Endothelial cell of umbilical vein (primary cell): ENCODE data around the gene GPR162. TPM values are rescaled to one million over a fixed set of nuclear protein-coding genes. Genes with fewer than 3 reads are reported as not detected.
A peak's percentile ranks its signal among the peaks of the same experiment; 100 is the strongest.

ENCODE experiments used
- Bru-seq: library from RNA; stranded (reverse); fragments of 400-500 nt; gene quantifications from one replicate; lab custom pipeline; 2021; lab: Mats Ljungman, UMichigan
- BruChase-seq, 2 experiments: library from RNA; stranded (reverse); fragments of 400-500 nt; gene quantifications; one replicate each; lab custom pipeline; 2021; lab: Mats Ljungman, UMichigan
- BruUV-seq: library from RNA; stranded (reverse); fragments of 400-500 nt; replicated peaks from 2 replicates; lab custom pipeline; 2021; lab: Mats Ljungman, UMichigan
- CTCF ChIA-PET: fragments of 300-600, 350-600 bp; sonication (Branson Sonifier 250); formaldehyde crosslinking; loops from one replicate; lab custom pipeline; 2021; ENCODE audit warnings: antibody characterized with exemption, inconsistent platforms; lab: Charles Lee
- POLR2A ChIA-PET: fragments of 300-600, 350-600 bp; sonication (Branson Sonifier 250); formaldehyde crosslinking; loops from one replicate; lab custom pipeline; 2021; ENCODE audit warnings: antibody characterized with exemption, inconsistent platforms; lab: Charles Lee
- DNase-seq: peaks from one replicate; pipeline ENCODE4 v3.0.0-alpha.2; 2011; ENCODE audit warnings: low read depth, low spot score
- FAIRE-seq: peaks from 2 replicates; lab custom pipeline; 2011; peaks lifted over from hg19 to GRCh38; lab: Jason Lieb, UNC
- H2AFZ ChIP-seq: 2 replicates; pipeline ENCODE4 v1.6.0; 2012; ENCODE audit warnings: low read depth, low read length, control low read depth, inconsistent platforms
- H3K27ac ChIP-seq: 2 replicates; pipeline ENCODE4 v1.5.1; 2011; ENCODE audit warnings: low read depth, mild to moderate bottlenecking, control low read depth, low read length, moderate library complexity; ENCODE audit not compliant: insufficient read depth
- H3K27me3 ChIP-seq, 2 experiments: 2 replicates each; pipeline versions ENCODE4 v1.6.0 to v1.6.1; 2011; ENCODE audit warnings: low read length in 2 of 2, mixed read lengths in 1 of 2; ENCODE audit not compliant: control insufficient read depth in 2 of 2, insufficient read depth in 2 of 2
- H3K36me3 ChIP-seq, 2 experiments: 2 replicates in 1 of 2; 3 replicates in 1 of 2; pipeline ENCODE4 v1.5.1; 2011; ENCODE audit warnings: low read length in 2 of 2, mild to moderate bottlenecking in 1 of 2, moderate library complexity in 1 of 2; ENCODE audit not compliant: control insufficient read depth in 2 of 2, insufficient read depth in 2 of 2; ENCODE audit errors: extremely low read depth in 1 of 2
- H3K4me1 ChIP-seq: 3 replicates; pipeline ENCODE4 v1.5.1; 2011; ENCODE audit warnings: mild to moderate bottlenecking, low read length; ENCODE audit not compliant: control insufficient read depth, insufficient read depth; ENCODE audit errors: extremely low read depth
- H3K4me2 ChIP-seq: 2 replicates; pipeline ENCODE4 v1.6.1; 2011; ENCODE audit warnings: low read length, control low read depth, mixed read lengths; ENCODE audit not compliant: insufficient read depth
- H3K4me3 ChIP-seq, 3 experiments: fragments of 200-600 bp in 1 of 3; sonication (generic), shearing (Covaris generic) in 1 of 3; replicated peaks in 1 of 3; 2 replicates each; pipeline ENCODE4 v1.5.1; 2011 to 2016; ENCODE audit warnings: control low read depth in 3 of 3, low read length in 3 of 3, mild to moderate bottlenecking in 2 of 3, inconsistent platforms in 1 of 3, low read depth in 1 of 3, moderate library complexity in 1 of 3; ENCODE audit not compliant: insufficient read depth in 1 of 3
- H3K79me2 ChIP-seq: 2 replicates; pipeline ENCODE4 v1.6.0; 2012; ENCODE audit warnings: low read length, inconsistent platforms; ENCODE audit not compliant: control insufficient read depth, insufficient read depth
- H3K9ac ChIP-seq: replicated peaks from 2 replicates; pipeline ENCODE3; 2011; ENCODE audit warnings: low read length, control low read depth; ENCODE audit not compliant: insufficient read depth; ENCODE audit errors: extremely low read depth
- H3K9me1 ChIP-seq: replicated peaks from 3 replicates; pipeline ENCODE4 v1.6.0; 2011; ENCODE audit warnings: mild to moderate bottlenecking, low read length; ENCODE audit not compliant: control insufficient read depth, insufficient read depth; ENCODE audit errors: extremely low read depth
- H3K9me3 ChIP-seq: replicated peaks from 2 replicates; pipeline ENCODE4 v1.5.1; 2012; ENCODE audit warnings: low read length, inconsistent platforms; ENCODE audit not compliant: control insufficient read depth, insufficient read depth
- H4K20me1 ChIP-seq: replicated peaks from 2 replicates; pipeline ENCODE3; 2011; ENCODE audit warnings: mild to moderate bottlenecking, low read length; ENCODE audit not compliant: control insufficient read depth, insufficient read depth; ENCODE audit errors: extremely low read depth
- EZH2 ChIP-seq: IDR thresholded peaks from 2 replicates; pipeline ENCODE4 v1.6.1; 2012; ENCODE audit warnings: borderline replicate concordance, low read depth, mild to moderate bottlenecking, moderate library complexity, low read length, inconsistent platforms; ENCODE audit not compliant: severe bottlenecking
- FOS ChIP-seq: IDR thresholded peaks from 2 replicates; pipeline ENCODE4 v1.6.1; 2011; ENCODE audit warnings: mild to moderate bottlenecking, low read length, moderate library complexity, borderline replicate concordance; ENCODE audit not compliant: insufficient read depth
- GATA2 ChIP-seq: IDR thresholded peaks from 2 replicates; pipeline ENCODE4 v1.7.0; 2011; ENCODE audit warnings: low read depth, mild to moderate bottlenecking, moderate library complexity, mixed read lengths, low read length; ENCODE audit not compliant: insufficient read length, insufficient read depth
- JUN ChIP-seq: IDR thresholded peaks from 2 replicates; pipeline ENCODE4 v1.6.1; 2011; ENCODE audit warnings: borderline replicate concordance, low read depth; ENCODE audit not compliant: insufficient read length, insufficient read depth
- MYC ChIP-seq: IDR thresholded peaks from one replicate; pipeline ENCODE4 v1.6.1; 2011; ENCODE audit warnings: mild to moderate bottlenecking, low read depth, low read length
- POLR2A ChIP-seq: IDR thresholded peaks from 2 replicates; pipeline ENCODE4 v1.6.1; 2012; ENCODE audit warnings: low read depth, mild to moderate bottlenecking, control low read depth, low read length
- POLR2AphosphoS5 ChIP-seq: IDR thresholded peaks from 2 replicates; pipeline ENCODE4 v1.6.1; 2012; ENCODE audit warnings: low read depth, mild to moderate bottlenecking, control low read depth, low read length, moderate library complexity; ENCODE audit not compliant: insufficient read depth
- dilution Hi-C: fragments of 300-500 bp; cut with MboI; formaldehyde crosslinking; loops from one replicate; pipeline ENCODE4 v1.15.0; 2019; ENCODE audit warnings: low sequenced_read_pairs; ENCODE audit not compliant: extremely low pct_ligation_motif_present
- intact Hi-C: fragments of 100-400 bp; cut with micrococcal nuclease; formaldehyde crosslinking; loops from one replicate; pipeline ENCODE4 v1.10.0; 2022
- long read RNA-seq: library from polyadenylated mRNA; stranded (forward); transcript quantifications from one replicate; pipeline ENCODE4 v2.0.0, GENCODE V29; 2021
- polyA minus RNA-seq, 3 experiments: library from RNA; depleted of rRNA, polyadenylated mRNA; stranded (reverse); fragments of >200 nt; gene quantifications; 1 replicate in 1 of 3; 2 replicates in 2 of 3; pipeline ENCODE4 v1.2.3, GENCODE V29; 2011
- polyA plus RNA-seq, 4 experiments: library from polyadenylated mRNA; depleted of rRNA in 3 of 4; stranded (reverse) in 3 of 4; unstranded in 1 of 4; fragments of >200 nt; gene quantifications; 2 replicates each; pipeline versions ENCODE4 v1.2.1 to v1.2.3, GENCODE V29; 2011 to 2012; ENCODE audit warnings: missing spikeins in 1 of 4
- total RNA-seq: library from RNA; stranded (reverse); gene quantifications from 2 replicates; pipeline ENCODE4 v1.2.3, GENCODE V29; 2021
- TF ChIP-seq, protein P1 (sequence below): IDR thresholded peaks from 2 replicates; pipeline ENCODE4 v1.6.1; 2011; ENCODE audit not compliant: insufficient read depth, insufficient read length
- TF ChIP-seq, protein P2 (sequence below), 2 donors: IDR thresholded peaks; 1 replicate in 1 of 2; 2 replicates in 1 of 2; pipeline ENCODE4 v1.5.1; 2011; ENCODE audit warnings: low read length in 2 of 2, mild to moderate bottlenecking in 2 of 2, moderate library complexity in 2 of 2, control low read depth in 1 of 2, inconsistent platforms in 1 of 2, low read depth in 1 of 2; ENCODE audit not compliant: insufficient read depth in 1 of 2; ENCODE audit errors: extremely low read depth in 1 of 2

GPR162 gene, protein sequence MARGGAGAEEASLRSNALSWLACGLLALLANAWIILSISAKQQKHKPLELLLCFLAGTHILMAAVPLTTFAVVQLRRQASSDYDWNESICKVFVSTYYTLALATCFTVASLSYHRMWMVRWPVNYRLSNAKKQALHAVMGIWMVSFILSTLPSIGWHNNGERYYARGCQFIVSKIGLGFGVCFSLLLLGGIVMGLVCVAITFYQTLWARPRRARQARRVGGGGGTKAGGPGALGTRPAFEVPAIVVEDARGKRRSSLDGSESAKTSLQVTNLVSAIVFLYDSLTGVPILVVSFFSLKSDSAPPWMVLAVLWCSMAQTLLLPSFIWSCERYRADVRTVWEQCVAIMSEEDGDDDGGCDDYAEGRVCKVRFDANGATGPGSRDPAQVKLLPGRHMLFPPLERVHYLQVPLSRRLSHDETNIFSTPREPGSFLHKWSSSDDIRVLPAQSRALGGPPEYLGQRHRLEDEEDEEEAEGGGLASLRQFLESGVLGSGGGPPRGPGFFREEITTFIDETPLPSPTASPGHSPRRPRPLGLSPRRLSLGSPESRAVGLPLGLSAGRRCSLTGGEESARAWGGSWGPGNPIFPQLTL
- 8.1 and 13.7 TPM in 2 replicates for total RNA-seq
- 9.0 and 9.7 TPM in 2 replicates for polyA plus RNA-seq
- 5.0 and 8.6 TPM in 2 replicates for polyA plus RNA-seq (2011; cell fraction: cytosol; rRNA removed)
- 18.3 and 19.1 TPM in 2 replicates for polyA plus RNA-seq (2011; cell fraction: nucleus; rRNA removed)
- polyA plus RNA-seq (2012), result 9.1 and 17.6 TPM in 2 replicates
- polyA minus RNA-seq, result 5.1 and 10.5 TPM in 2 replicates
- not detected for polyA minus RNA-seq (2011; cell fraction: cytosol; rRNA and poly(A)+ RNA removed)
- 3.3 and 4.8 TPM in 2 replicates for polyA minus RNA-seq (2011; cell fraction: nucleus; rRNA and poly(A)+ RNA removed)
- percentile 34 among the genes with signal in this experiment for Bru-seq, nascent RNA
- percentile 44 among the genes with signal in this experiment for BruChase-seq, experiment 1, labeled RNA remaining after a 6-hour chase
- percentile 31 among the genes with signal in this experiment for BruChase-seq, experiment 2, labeled RNA remaining after a 2-hour chase
- long read RNA-seq, partial matches to known transcripts, result 1 of 6 reads
- long read RNA-seq, other reads (novel, unspliced or antisense), result 3 of 6 reads

DNA sequence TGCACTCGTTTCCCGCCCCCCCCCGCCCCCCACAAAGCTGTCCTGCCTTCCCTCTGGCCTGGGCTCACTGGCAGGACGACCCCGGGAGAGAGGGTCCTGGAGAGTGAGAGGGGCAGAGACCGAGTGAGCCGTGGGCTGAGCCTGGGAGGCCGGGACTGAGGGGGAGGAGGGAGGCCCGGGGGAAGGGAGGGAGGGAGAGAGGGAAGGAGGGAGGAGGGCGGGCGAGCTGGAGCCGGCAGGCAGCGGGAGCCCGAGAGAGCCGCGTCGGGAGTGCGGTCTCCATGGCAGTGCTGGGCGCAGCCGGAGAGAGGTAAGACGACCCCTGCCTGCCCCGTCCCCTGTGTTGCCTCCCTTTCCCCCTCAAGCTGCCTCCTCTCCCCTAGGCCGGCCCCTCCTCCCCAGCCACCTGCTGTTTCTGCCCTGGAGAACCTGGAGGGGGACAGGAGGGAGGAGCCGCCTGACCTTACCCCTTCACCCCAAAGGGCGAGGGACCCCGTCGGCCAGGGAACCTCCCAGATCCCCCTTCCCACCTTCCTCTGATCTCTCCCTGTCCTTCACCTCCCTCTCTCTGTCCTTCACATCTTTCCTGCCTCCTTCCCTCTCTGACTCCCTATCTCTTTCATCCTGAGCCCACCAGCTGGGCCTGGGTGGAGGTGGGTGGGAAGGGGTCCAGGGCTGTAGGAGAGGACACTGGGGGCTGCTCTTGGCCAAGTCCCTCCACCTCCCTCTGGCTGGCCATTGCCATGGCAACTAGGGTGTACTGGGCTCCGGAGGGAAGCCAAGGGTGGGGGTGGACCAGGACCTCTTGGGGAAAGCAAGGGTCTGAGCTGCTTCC lies at the start of gene GPR162:
TSS of gene GPR162 (plus strand) at position 231 of the 835 bp plus-strand sequence. CDS start 2,078 bp downstream, outside the sequence.
- no peak for TF ChIP-seq EZH2
- TF ChIP-seq, protein P1, sequence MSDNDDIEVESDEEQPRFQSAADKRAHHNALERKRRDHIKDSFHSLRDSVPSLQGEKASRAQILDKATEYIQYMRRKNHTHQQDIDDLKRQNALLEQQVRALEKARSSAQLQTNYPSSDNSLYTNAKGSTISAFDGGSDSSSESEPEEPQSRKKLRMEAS, result no peak
- no peak for TF ChIP-seq FOS
- no peak for TF ChIP-seq POLR2AphosphoS5
- no peak for TF ChIP-seq MYC
- TF ChIP-seq, protein P2, sequence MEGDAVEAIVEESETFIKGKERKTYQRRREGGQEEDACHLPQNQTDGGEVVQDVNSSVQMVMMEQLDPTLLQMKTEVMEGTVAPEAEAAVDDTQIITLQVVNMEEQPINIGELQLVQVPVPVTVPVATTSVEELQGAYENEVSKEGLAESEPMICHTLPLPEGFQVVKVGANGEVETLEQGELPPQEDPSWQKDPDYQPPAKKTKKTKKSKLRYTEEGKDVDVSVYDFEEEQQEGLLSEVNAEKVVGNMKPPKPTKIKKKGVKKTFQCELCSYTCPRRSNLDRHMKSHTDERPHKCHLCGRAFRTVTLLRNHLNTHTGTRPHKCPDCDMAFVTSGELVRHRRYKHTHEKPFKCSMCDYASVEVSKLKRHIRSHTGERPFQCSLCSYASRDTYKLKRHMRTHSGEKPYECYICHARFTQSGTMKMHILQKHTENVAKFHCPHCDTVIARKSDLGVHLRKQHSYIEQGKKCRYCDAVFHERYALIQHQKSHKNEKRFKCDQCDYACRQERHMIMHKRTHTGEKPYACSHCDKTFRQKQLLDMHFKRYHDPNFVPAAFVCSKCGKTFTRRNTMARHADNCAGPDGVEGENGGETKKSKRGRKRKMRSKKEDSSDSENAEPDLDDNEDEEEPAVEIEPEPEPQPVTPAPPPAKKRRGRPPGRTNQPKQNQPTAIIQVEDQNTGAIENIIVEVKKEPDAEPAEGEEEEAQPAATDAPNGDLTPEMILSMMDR (IDR thresholded peaks at IDR 0.05; ENCODE audit: extremely low read depth in 1 of 2, insufficient read depth in 1 of 2, low read depth in 1 of 2, low read length in 2 of 2), result no peak
- TF ChIP-seq POLR2A, result no peak
- TF ChIP-seq JUN, result no peak
- no peak for TF ChIP-seq GATA2
- ChIA-PET POLR2A (interaction anchor here (0.6 to 1.7 kb wide), 5 partner anchors 55 to 177 kb away, joined by 3 to 15 read pairs (median 4); partner anchors contain the start of genes MLF2 and PTMS), CTCF (interaction anchor here (0.7 to 12.0 kb wide), 8 partner anchors 9 to 203 kb away, joined by 3 to 148 read pairs (median 5); partner anchors contain the start of genes MLF2 and PTMS)
- no peaks in the 10 kb centered on the region for H3K36me3 ChIP-seq
- intact Hi-C loops, result no loop called here
- H2AFZ ChIP-seq, result peak within 1 kb of the TSS; percentile 60
- no peak for DNase-seq
- H3K27ac ChIP-seq, result no peak within 1 kb of the TSS
- H3K4me2 ChIP-seq, result peak within 1 kb of the TSS; percentile 39
- H3K9ac ChIP-seq, result no peak within 1 kb of the TSS
- BruUV-seq, result no TSS peak
- dilution Hi-C loops, result no loop called here
- no peak for FAIRE-seq
- H3K4me3 ChIP-seq, result peak within 1 kb of the TSS in 1 of 3 experiments; percentile 55
- no peaks in the 10 kb centered on the region for H3K9me3 ChIP-seq
- peaks cover 19% of the 10 kb centered on the region for H3K4me1 ChIP-seq
- H3K79me2 ChIP-seq, result no peaks in the 10 kb centered on the region
- no peaks in the 10 kb centered on the region for H3K9me1 ChIP-seq
- H4K20me1 ChIP-seq, result no peaks in the 10 kb centered on the region
- H3K27me3 ChIP-seq, result peaks cover 3% of the 10 kb centered on the region in 2 experiments
